ENCODE results near the gene EXOC3.

The EXOC3 gene

GRCh38 chr5:435961-436640, 6.9 kb upstream of the EXOC3 start:
- ChIA-PET CTCF (interaction anchor here (0.6 kb wide), 1 partner anchor 119 kb away, joined by 4 read pairs; no protein-coding TSS in a partner anchor), POLR2A (interaction anchor here (1.2 kb wide), 1 partner anchor 119 kb away, joined by 4 read pairs; no protein-coding TSS in a partner anchor)
- no peak for DNase-seq (ENCODE audit: extremely low spot score)
- no peak for TF ChIP-seq LEF1 (IDR thresholded peaks at IDR 0.05; ENCODE audit: borderline replicate concordance)
- no peak for TF ChIP-seq CTBP1 (IDR thresholded peaks at IDR 0.05; ENCODE audit: borderline replicate concordance)

GRCh38 chr5:436641-436975, 6.4 kb upstream of the EXOC3 start:
- CTCF ChIA-PET = interaction anchor here (0.6 to 0.9 kb wide), 4 partner anchors 10 to 165 kb away, joined by 3 to 4 read pairs (median 3); partner anchors contain the start of gene PDCD6
- POLR2A ChIA-PET = interaction anchor here (0.6 to 1.2 kb wide), 3 partner anchors 31 to 416 kb away, joined by 3 to 4 read pairs (median 3); no protein-coding TSS in a partner anchor
- TF ChIP-seq FOXK2 (IDR thresholded peaks at IDR 0.05) = no peak
- no peak for TF ChIP-seq LEF1 (IDR thresholded peaks at IDR 0.05; ENCODE audit: borderline replicate concordance)
- TF ChIP-seq ELF4 (IDR thresholded peaks at IDR 0.05) = no peak
- no peak for TF ChIP-seq FOXM1 (IDR thresholded peaks at IDR 0.05; ENCODE audit: borderline replicate concordance)
- no peak for TF ChIP-seq FOXA1 (IDR thresholded peaks at IDR 0.05)
- TF ChIP-seq L3MBTL2 (conservative IDR thresholded peaks at IDR 0.05) = no peak
- TF ChIP-seq PKNOX1 (IDR thresholded peaks at IDR 0.05) = no peak
- TF ChIP-seq SUZ12 (IDR thresholded peaks at IDR 0.05) = no peak
- no peak for TF ChIP-seq TARDBP (IDR thresholded peaks at IDR 0.05)
- TF ChIP-seq SP1 (IDR thresholded peaks at IDR 0.05) = no peak
- no peak for TF ChIP-seq ARNT (IDR thresholded peaks at IDR 0.05)
- no peak for TF ChIP-seq CTBP1 (IDR thresholded peaks at IDR 0.05; ENCODE audit: borderline replicate concordance)
- TF ChIP-seq HDGF (IDR thresholded peaks at IDR 0.05; ENCODE audit: borderline replicate concordance) = no peak
- no peak for DNase-seq (ENCODE audit: extremely low spot score)

- no peak for DNase-seq (ENCODE audit: extremely low spot score)
- TF ChIP-seq SUZ12 (IDR thresholded peaks at IDR 0.05) (no peak), ARNT (IDR thresholded peaks at IDR 0.05) (no peak), NFRKB (IDR thresholded peaks at IDR 0.05) (no peak), CTBP1 (IDR thresholded peaks at IDR 0.05; ENCODE audit: borderline replicate concordance) (no peak), SP1 (IDR thresholded peaks at IDR 0.05) (no peak), FOXM1 (IDR thresholded peaks at IDR 0.05; ENCODE audit: borderline replicate concordance) (no peak), HDGF (IDR thresholded peaks at IDR 0.05; ENCODE audit: borderline replicate concordance) (no peak)
- CTCF ChIA-PET = interaction anchor here (0.7 to 2.2 kb wide), 7 partner anchors 9 to 166 kb away, joined by 3 to 7 read pairs (median 3); partner anchors contain the start of gene PDCD6
- POLR2A ChIA-PET = interaction anchor here (0.6 to 1.2 kb wide), 4 partner anchors 23 to 120 kb away, joined by 3 to 4 read pairs (median 3); no protein-coding TSS in a partner anchor
Measured at GRCh38 chr5:437281-437771, 5.7 kb upstream of the EXOC3 start.

GRCh38 chr5:438481-438981, 4.4 kb upstream of the EXOC3 start:
- ChIA-PET CTCF (interaction anchor here (2.2 kb wide), 1 partner anchor 121 kb away, joined by 7 read pairs; no protein-coding TSS in a partner anchor), POLR2A (interaction anchor here (0.8 to 1.3 kb wide), 3 partner anchors 15 to 36 kb away, joined by 3 read pairs; no protein-coding TSS in a partner anchor)
- no peak for TF ChIP-seq SUZ12 (IDR thresholded peaks at IDR 0.05)
- no peak for DNase-seq (ENCODE audit: extremely low spot score)

GRCh38 chr5:439181-439580, 3.8 kb upstream of the EXOC3 start:
- TF ChIP-seq CTBP1 (IDR thresholded peaks at IDR 0.05; ENCODE audit: borderline replicate concordance) (no peak), ARNT (IDR thresholded peaks at IDR 0.05) (no peak)
- no peak for DNase-seq (ENCODE audit: extremely low spot score)
- ChIA-PET CTCF (interaction anchor here (2.2 kb wide), 1 partner anchor 122 kb away, joined by 7 read pairs; no protein-coding TSS in a partner anchor), POLR2A (interaction anchor here (0.6 to 1.3 kb wide), 5 partner anchors 12 to 221 kb away, joined by 3 read pairs; partner anchors contain the start of genes CCDC127 and SDHA)

- ChIA-PET POLR2A (interaction anchor here (0.6 to 1.3 kb wide), 5 partner anchors 12 to 222 kb away, joined by 3 read pairs; partner anchors contain the start of genes CCDC127 and SDHA), CTCF (interaction anchor here (2.2 kb wide), 1 partner anchor 123 kb away, joined by 7 read pairs; no protein-coding TSS in a partner anchor)
- DNase-seq (ENCODE audit: extremely low spot score) = no peak
- no peak for TF ChIP-seq ARNT (IDR thresholded peaks at IDR 0.05)
- no peak for TF ChIP-seq FOXM1 (IDR thresholded peaks at IDR 0.05; ENCODE audit: borderline replicate concordance)
- no peak for TF ChIP-seq FOXK2 (IDR thresholded peaks at IDR 0.05)
- no peak for TF ChIP-seq ZNF384 (IDR thresholded peaks at IDR 0.05)
- TF ChIP-seq HDGF (IDR thresholded peaks at IDR 0.05; ENCODE audit: borderline replicate concordance) = no peak
- TF ChIP-seq TARDBP (IDR thresholded peaks at IDR 0.05) = no peak
- TF ChIP-seq LEF1 (IDR thresholded peaks at IDR 0.05; ENCODE audit: borderline replicate concordance) = no peak
- TF ChIP-seq BHLHE40 (IDR thresholded peaks at IDR 0.05; ENCODE audit: borderline replicate concordance) = no peak
- TF ChIP-seq NFRKB (IDR thresholded peaks at IDR 0.05) = no peak
- no peak for TF ChIP-seq FOXA1 (IDR thresholded peaks at IDR 0.05)
- TF ChIP-seq CTBP1 (IDR thresholded peaks at IDR 0.05; ENCODE audit: borderline replicate concordance) = no peak
- no peak for TF ChIP-seq L3MBTL2 (conservative IDR thresholded peaks at IDR 0.05)
- no peak for TF ChIP-seq SUZ12 (IDR thresholded peaks at IDR 0.05)
Measured at GRCh38 chr5:439636-440035, 3.3 kb upstream of the EXOC3 start.

- POLR2A ChIA-PET = interaction anchor here (0.9 to 1.6 kb wide), 3 partner anchors 12 to 120 kb away, joined by 3 to 4 read pairs (median 3); no protein-coding TSS in a partner anchor
- CTCF ChIA-PET = no interaction called here
- no peak for DNase-seq (ENCODE audit: extremely low spot score)
- no peak for TF ChIP-seq HDGF (IDR thresholded peaks at IDR 0.05; ENCODE audit: borderline replicate concordance)
- no peak for TF ChIP-seq TARDBP (IDR thresholded peaks at IDR 0.05)
- TF ChIP-seq ELF4 (IDR thresholded peaks at IDR 0.05) = no peak
Measured at GRCh38 chr5:440401-441201, 2.4 kb upstream of the EXOC3 start.
